ENCODE results near the gene NOD2. TPM values are rescaled to one million over a fixed set of nuclear protein-coding genes. Genes with fewer than 3 reads are reported as not detected.

NOD2 gene
- total RNA-seq, 1 experiment from 2014 or later, result 0.11 TPM

DNA sequence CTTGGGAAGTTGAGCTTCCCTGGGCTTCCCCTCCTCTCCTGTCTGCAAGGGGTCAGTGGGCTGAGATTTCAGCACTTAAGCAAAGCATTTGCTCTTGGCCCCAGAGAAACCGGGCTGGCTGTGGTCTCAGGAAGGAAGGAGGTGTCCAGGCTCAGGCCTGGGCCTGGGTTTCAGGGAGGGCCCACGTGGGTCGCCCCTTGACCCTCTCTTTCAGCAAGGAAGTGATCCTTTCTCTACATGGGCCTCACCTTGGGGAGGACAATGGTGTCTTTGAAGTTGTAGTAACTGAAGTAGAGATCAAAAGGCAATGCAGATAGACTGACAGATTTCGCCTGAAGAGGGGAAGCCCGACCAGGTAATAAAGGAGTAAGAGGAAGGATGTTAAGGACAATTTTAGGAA is 2.7 kb downstream of the NOD2 start:
- TF ChIP-seq TEAD4 (CRISPR knock-in tag; IDR thresholded peaks at IDR 0.05) (no peak), SOX15 (CRISPR knock-in tag; IDR thresholded peaks at IDR 0.05) (no peak), NR1H2 (CRISPR knock-in tag; IDR thresholded peaks at IDR 0.05) (no peak), NFE2L1 (CRISPR knock-in tag; IDR thresholded peaks at IDR 0.05) (no peak), ETV6 (CRISPR knock-in tag; IDR thresholded peaks at IDR 0.05) (no peak), OVOL2 (CRISPR knock-in tag; IDR thresholded peaks at IDR 0.05; ENCODE audit: borderline replicate concordance) (no peak), SP1 (CRISPR knock-in tag; conservative IDR thresholded peaks at IDR 0.05) (no peak), JAZF1 (CRISPR knock-in tag; IDR thresholded peaks at IDR 0.05) (no peak), ZNF263 (CRISPR knock-in tag; IDR thresholded peaks at IDR 0.05; ENCODE audit: low read depth) (no peak), CBFB (CRISPR knock-in tag; IDR thresholded peaks at IDR 0.05; ENCODE audit: low read depth) (no peak)
- TF ChIP-seq, protein P1, sequence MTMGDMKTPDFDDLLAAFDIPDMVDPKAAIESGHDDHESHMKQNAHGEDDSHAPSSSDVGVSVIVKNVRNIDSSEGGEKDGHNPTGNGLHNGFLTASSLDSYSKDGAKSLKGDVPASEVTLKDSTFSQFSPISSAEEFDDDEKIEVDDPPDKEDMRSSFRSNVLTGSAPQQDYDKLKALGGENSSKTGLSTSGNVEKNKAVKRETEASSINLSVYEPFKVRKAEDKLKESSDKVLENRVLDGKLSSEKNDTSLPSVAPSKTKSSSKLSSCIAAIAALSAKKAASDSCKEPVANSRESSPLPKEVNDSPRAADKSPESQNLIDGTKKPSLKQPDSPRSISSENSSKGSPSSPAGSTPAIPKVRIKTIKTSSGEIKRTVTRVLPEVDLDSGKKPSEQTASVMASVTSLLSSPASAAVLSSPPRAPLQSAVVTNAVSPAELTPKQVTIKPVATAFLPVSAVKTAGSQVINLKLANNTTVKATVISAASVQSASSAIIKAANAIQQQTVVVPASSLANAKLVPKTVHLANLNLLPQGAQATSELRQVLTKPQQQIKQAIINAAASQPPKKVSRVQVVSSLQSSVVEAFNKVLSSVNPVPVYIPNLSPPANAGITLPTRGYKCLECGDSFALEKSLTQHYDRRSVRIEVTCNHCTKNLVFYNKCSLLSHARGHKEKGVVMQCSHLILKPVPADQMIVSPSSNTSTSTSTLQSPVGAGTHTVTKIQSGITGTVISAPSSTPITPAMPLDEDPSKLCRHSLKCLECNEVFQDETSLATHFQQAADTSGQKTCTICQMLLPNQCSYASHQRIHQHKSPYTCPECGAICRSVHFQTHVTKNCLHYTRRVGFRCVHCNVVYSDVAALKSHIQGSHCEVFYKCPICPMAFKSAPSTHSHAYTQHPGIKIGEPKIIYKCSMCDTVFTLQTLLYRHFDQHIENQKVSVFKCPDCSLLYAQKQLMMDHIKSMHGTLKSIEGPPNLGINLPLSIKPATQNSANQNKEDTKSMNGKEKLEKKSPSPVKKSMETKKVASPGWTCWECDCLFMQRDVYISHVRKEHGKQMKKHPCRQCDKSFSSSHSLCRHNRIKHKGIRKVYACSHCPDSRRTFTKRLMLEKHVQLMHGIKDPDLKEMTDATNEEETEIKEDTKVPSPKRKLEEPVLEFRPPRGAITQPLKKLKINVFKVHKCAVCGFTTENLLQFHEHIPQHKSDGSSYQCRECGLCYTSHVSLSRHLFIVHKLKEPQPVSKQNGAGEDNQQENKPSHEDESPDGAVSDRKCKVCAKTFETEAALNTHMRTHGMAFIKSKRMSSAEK (CRISPR knock-in tag; IDR thresholded peaks at IDR 0.05; ENCODE audit: borderline replicate concordance), result no peak
- TF ChIP-seq, protein P2, sequence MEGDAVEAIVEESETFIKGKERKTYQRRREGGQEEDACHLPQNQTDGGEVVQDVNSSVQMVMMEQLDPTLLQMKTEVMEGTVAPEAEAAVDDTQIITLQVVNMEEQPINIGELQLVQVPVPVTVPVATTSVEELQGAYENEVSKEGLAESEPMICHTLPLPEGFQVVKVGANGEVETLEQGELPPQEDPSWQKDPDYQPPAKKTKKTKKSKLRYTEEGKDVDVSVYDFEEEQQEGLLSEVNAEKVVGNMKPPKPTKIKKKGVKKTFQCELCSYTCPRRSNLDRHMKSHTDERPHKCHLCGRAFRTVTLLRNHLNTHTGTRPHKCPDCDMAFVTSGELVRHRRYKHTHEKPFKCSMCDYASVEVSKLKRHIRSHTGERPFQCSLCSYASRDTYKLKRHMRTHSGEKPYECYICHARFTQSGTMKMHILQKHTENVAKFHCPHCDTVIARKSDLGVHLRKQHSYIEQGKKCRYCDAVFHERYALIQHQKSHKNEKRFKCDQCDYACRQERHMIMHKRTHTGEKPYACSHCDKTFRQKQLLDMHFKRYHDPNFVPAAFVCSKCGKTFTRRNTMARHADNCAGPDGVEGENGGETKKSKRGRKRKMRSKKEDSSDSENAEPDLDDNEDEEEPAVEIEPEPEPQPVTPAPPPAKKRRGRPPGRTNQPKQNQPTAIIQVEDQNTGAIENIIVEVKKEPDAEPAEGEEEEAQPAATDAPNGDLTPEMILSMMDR (IDR thresholded peaks at IDR 0.05), result no peak
- TF ChIP-seq, protein P3, sequence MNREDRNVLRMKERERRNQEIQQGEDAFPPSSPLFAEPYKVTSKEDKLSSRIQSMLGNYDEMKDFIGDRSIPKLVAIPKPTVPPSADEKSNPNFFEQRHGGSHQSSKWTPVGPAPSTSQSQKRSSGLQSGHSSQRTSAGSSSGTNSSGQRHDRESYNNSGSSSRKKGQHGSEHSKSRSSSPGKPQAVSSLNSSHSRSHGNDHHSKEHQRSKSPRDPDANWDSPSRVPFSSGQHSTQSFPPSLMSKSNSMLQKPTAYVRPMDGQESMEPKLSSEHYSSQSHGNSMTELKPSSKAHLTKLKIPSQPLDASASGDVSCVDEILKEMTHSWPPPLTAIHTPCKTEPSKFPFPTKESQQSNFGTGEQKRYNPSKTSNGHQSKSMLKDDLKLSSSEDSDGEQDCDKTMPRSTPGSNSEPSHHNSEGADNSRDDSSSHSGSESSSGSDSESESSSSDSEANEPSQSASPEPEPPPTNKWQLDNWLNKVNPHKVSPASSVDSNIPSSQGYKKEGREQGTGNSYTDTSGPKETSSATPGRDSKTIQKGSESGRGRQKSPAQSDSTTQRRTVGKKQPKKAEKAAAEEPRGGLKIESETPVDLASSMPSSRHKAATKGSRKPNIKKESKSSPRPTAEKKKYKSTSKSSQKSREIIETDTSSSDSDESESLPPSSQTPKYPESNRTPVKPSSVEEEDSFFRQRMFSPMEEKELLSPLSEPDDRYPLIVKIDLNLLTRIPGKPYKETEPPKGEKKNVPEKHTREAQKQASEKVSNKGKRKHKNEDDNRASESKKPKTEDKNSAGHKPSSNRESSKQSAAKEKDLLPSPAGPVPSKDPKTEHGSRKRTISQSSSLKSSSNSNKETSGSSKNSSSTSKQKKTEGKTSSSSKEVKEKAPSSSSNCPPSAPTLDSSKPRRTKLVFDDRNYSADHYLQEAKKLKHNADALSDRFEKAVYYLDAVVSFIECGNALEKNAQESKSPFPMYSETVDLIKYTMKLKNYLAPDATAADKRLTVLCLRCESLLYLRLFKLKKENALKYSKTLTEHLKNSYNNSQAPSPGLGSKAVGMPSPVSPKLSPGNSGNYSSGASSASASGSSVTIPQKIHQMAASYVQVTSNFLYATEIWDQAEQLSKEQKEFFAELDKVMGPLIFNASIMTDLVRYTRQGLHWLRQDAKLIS (CRISPR knock-in tag; IDR thresholded peaks at IDR 0.05; ENCODE audit: borderline replicate concordance), result no peak
- TF ChIP-seq, protein P4, sequence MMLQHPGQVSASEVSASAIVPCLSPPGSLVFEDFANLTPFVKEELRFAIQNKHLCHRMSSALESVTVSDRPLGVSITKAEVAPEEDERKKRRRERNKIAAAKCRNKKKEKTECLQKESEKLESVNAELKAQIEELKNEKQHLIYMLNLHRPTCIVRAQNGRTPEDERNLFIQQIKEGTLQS (CRISPR knock-in tag; conservative IDR thresholded peaks at IDR 0.05), result no peak
- TF ChIP-seq, protein P5, sequence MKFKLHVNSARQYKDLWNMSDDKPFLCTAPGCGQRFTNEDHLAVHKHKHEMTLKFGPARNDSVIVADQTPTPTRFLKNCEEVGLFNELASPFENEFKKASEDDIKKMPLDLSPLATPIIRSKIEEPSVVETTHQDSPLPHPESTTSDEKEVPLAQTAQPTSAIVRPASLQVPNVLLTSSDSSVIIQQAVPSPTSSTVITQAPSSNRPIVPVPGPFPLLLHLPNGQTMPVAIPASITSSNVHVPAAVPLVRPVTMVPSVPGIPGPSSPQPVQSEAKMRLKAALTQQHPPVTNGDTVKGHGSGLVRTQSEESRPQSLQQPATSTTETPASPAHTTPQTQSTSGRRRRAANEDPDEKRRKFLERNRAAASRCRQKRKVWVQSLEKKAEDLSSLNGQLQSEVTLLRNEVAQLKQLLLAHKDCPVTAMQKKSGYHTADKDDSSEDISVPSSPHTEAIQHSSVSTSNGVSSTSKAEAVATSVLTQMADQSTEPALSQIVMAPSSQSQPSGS (CRISPR knock-in tag; IDR thresholded peaks at IDR 0.05; ENCODE audit: borderline replicate concordance, low read depth), result no peak
- Mint-ChIP-seq H3K36me3 (no peaks in the 10 kb centered on the region), H3K9me3 (no peaks in the 10 kb centered on the region), H3K4me3 (no peak overlapping the region), H3K4me1 (no peaks in the 10 kb centered on the region), H3K27me3 (ENCODE audit: low read depth) (peaks cover 31% of the 10 kb centered on the region), H3K27ac (no peak overlapping the region)
- ChIA-PET POLR2A (no interaction called here), CTCF (interaction anchor here (1.7 kb wide), 1 partner anchor 110 kb away, joined by 6 read pairs; no protein-coding TSS in a partner anchor)
- ATAC-seq (no peak), DNase-seq (ENCODE audit: low spot score) (no peak)
